Measurements from ENCODE around the gene GRK2. TPM values are rescaled to one million over a fixed set of nuclear protein-coding genes. Genes with fewer than 3 reads are reported as not detected.

Gene GRK2
- total RNA-seq, 2 experiments from 2014 or later = 280 to 397 TPM

DNA sequence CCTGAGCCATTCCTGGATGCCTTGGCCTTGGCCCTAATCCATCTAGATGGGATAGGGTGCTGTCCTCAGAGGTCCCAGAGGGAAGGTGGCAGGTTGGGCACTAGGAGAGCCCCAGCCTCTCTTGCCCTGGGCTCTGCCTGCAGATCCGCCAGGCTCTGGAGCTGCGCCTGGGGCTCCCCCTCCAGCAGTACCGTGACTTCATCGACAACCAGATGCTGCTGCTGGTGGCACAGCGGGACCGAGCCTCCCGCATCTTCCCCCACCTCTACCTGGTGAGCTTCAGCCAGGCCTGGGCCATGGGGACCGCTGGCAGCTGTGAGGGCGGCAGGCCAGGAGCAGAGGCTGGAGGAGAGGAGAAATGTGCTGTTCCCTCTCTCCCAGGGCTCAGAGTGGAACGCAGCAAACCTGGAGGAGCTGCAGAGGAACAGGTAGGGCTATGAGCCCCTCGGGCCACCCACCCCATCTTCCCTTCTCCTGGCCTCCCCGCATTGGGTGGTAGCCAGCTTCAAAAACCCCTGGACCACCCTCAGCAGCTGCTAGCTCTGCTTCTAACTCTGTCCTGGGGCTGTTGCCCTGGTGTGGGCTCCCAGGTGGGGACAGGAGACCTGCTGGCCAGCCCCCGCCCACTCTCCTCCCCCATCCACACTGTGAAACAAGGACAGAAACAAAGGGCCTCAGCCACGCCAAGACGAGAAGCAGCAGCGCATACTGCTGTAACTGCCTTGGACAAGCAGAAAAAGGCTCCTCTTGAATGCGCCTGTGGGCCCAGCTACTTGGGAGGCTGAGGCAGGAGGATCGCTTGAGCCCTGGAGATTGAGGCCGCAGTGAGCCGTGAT is 42.0 kb downstream of the GRK2 start:
- no peak for DNase-seq (ENCODE audit: low spot score)
- H3K9me2 ChIP-seq (ENCODE audit: insufficient read depth, low read length) = no peaks in the 10 kb centered on the region
- CTCF ChIA-PET (ENCODE audit: unreplicated experiment) = no interaction called here
- no peaks in the 10 kb centered on the region for H3K4me1 ChIP-seq (ENCODE audit: insufficient read depth, low read length, poor library complexity, severe bottlenecking)
- H3K9me3 ChIP-seq (ENCODE audit: low read length) = no peaks in the 10 kb centered on the region
- H3K36me3 ChIP-seq (ENCODE audit: insufficient read depth, low read length) = peaks cover 50% of the 10 kb centered on the region
- no peak overlapping the region for H3K4me3 ChIP-seq (ENCODE audit: low read depth, low read length, poor library complexity, severe bottlenecking)
- H3K4me2 ChIP-seq (ENCODE audit: low read length) = no peak overlapping the region
- BruUV-seq (replicated peaks) = no TSS peak
- no peak overlapping the region for H3K27ac ChIP-seq (ENCODE audit: low read depth, low read length, poor library complexity, severe bottlenecking)
- no peaks in the 10 kb centered on the region for H4K20me1 ChIP-seq (ENCODE audit: insufficient read depth, low read length)
- no peaks in the 10 kb centered on the region for H3K79me2 ChIP-seq (ENCODE audit: insufficient read depth, low read depth, low read length)
- no peak overlapping the region for H2AFZ ChIP-seq (ENCODE audit: low read length)
- no peak for TF ChIP-seq EZH2phosphoT487 (IDR thresholded peaks at IDR 0.05; ENCODE audit: borderline replicate concordance, low read depth, low read length)
- TF ChIP-seq, protein P1, sequence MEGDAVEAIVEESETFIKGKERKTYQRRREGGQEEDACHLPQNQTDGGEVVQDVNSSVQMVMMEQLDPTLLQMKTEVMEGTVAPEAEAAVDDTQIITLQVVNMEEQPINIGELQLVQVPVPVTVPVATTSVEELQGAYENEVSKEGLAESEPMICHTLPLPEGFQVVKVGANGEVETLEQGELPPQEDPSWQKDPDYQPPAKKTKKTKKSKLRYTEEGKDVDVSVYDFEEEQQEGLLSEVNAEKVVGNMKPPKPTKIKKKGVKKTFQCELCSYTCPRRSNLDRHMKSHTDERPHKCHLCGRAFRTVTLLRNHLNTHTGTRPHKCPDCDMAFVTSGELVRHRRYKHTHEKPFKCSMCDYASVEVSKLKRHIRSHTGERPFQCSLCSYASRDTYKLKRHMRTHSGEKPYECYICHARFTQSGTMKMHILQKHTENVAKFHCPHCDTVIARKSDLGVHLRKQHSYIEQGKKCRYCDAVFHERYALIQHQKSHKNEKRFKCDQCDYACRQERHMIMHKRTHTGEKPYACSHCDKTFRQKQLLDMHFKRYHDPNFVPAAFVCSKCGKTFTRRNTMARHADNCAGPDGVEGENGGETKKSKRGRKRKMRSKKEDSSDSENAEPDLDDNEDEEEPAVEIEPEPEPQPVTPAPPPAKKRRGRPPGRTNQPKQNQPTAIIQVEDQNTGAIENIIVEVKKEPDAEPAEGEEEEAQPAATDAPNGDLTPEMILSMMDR (conservative IDR thresholded peaks at IDR 0.05; ENCODE audit: low read length) = no peak
- intact Hi-C loops (cut with micrococcal nuclease; ENCODE audit: unreplicated experiment) = no loop called here
- POLR2A ChIA-PET = interaction anchor here (0.6 kb wide), 1 partner anchor 11 kb away, joined by 3 read pairs; no protein-coding TSS in a partner anchor

DNA sequence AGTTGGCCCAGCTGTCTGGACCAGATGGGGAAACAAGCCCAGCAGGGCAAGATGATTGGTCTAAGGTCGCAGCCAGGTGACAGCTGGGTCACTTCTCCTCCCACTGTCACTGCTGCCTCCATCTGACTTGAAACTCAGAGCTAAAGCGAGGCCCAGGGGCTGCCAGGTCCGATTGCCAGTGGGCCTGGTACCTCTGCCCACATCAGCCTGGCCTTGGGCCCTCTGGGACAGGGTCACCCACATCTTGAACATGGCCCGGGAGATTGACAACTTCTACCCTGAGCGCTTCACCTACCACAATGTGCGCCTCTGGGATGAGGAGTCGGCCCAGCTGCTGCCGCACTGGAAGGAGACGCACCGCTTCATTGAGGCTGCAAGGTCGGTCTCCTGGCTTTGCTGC is 42.9 kb downstream of the GRK2 start:
- Histone ChIP-seq H4K20me1 (ENCODE audit: insufficient read depth, low read length) (no peaks in the 10 kb centered on the region), H3K4me2 (ENCODE audit: low read length) (no peak overlapping the region), H3K4me1 (ENCODE audit: insufficient read depth, low read length, poor library complexity, severe bottlenecking) (no peaks in the 10 kb centered on the region), H2AFZ (ENCODE audit: low read length) (no peak overlapping the region), H3K9me2 (ENCODE audit: insufficient read depth, low read length) (no peaks in the 10 kb centered on the region), H3K79me2 (ENCODE audit: insufficient read depth, low read depth, low read length) (no peaks in the 10 kb centered on the region), H3K4me3 (ENCODE audit: low read depth, low read length, poor library complexity, severe bottlenecking) (no peak overlapping the region), H3K9me3 (ENCODE audit: low read length) (no peaks in the 10 kb centered on the region), H3K36me3 (ENCODE audit: insufficient read depth, low read length) (peaks cover 46% of the 10 kb centered on the region), H3K27ac (ENCODE audit: low read depth, low read length, poor library complexity, severe bottlenecking) (no peak overlapping the region)
- CTCF ChIA-PET (ENCODE audit: unreplicated experiment) = no interaction called here
- TF ChIP-seq, protein P1 (conservative IDR thresholded peaks at IDR 0.05; ENCODE audit: low read length) = no peak
- TF ChIP-seq EZH2phosphoT487 (IDR thresholded peaks at IDR 0.05; ENCODE audit: borderline replicate concordance, low read depth, low read length) = no peak
- no TSS peak for BruUV-seq (replicated peaks)
- intact Hi-C loops (cut with micrococcal nuclease; ENCODE audit: unreplicated experiment) = no loop called here
- POLR2A ChIA-PET = interaction anchor here (1.1 kb wide), 1 partner anchor 16 kb away, joined by 3 read pairs; no protein-coding TSS in a partner anchor
- no peak for DNase-seq (ENCODE audit: low spot score)

GRCh38 chr11:67309661-67310061 is 43.4 kb downstream of the GRK2 start:
- TF ChIP-seq, protein P1 (conservative IDR thresholded peaks at IDR 0.05; ENCODE audit: low read length) = no peak
- TF ChIP-seq EZH2phosphoT487 (IDR thresholded peaks at IDR 0.05; ENCODE audit: borderline replicate concordance, low read depth, low read length) = no peak
- Histone ChIP-seq H4K20me1 (ENCODE audit: insufficient read depth, low read length) (no peaks in the 10 kb centered on the region), H3K4me3 (ENCODE audit: low read depth, low read length, poor library complexity, severe bottlenecking) (no peak overlapping the region), H3K9me3 (ENCODE audit: low read length) (no peaks in the 10 kb centered on the region), H3K27ac (ENCODE audit: low read depth, low read length, poor library complexity, severe bottlenecking) (no peak overlapping the region), H3K9me2 (ENCODE audit: insufficient read depth, low read length) (no peaks in the 10 kb centered on the region), H3K36me3 (ENCODE audit: insufficient read depth, low read length) (peaks cover 45% of the 10 kb centered on the region), H3K79me2 (ENCODE audit: insufficient read depth, low read depth, low read length) (no peaks in the 10 kb centered on the region), H2AFZ (ENCODE audit: low read length) (no peak overlapping the region), H3K4me2 (ENCODE audit: low read length) (no peak overlapping the region), H3K4me1 (ENCODE audit: insufficient read depth, low read length, poor library complexity, severe bottlenecking) (no peaks in the 10 kb centered on the region)
- POLR2A ChIA-PET = interaction anchor here (1.1 kb wide), 1 partner anchor 16 kb away, joined by 3 read pairs; no protein-coding TSS in a partner anchor
- no peak for DNase-seq (ENCODE audit: low spot score)
- BruUV-seq (replicated peaks) = no TSS peak
- intact Hi-C loops (cut with micrococcal nuclease; ENCODE audit: unreplicated experiment) = no loop called here
- CTCF ChIA-PET (ENCODE audit: unreplicated experiment) = no interaction called here
